Activated naive CD8-positive, alpha-beta T cell treated with anti-CD3 and anti-CD28 coated beads, Interleukin-2, amount 50 U/mL, for 24 hours (primary cell): ENCODE results near the gene IGF1R.

ENCODE experiments used
- ATAC-seq: fragments of 150-1000 bp; cut with Tn5 transposase; one replicate; pipeline ENCODE4 v1.10.0; 2021
- DNase-seq: peaks from one replicate; pipeline ENCODE4 v3.0.0; 2021
- H3K27ac Mint-ChIP-seq: one replicate; pipeline ENCODE4 v1.8.0; 2021; ENCODE audit warnings: mild to moderate bottlenecking, mixed read lengths
- H3K27me3 Mint-ChIP-seq: one replicate; pipeline ENCODE4 v1.8.0; 2021; ENCODE audit warnings: mixed read lengths
- H3K36me3 Mint-ChIP-seq: one replicate; pipeline ENCODE4 v1.8.0; 2021; ENCODE audit warnings: low read depth, mixed read lengths
- H3K4me1 Mint-ChIP-seq: one replicate; pipeline ENCODE4 v1.8.0; 2021; ENCODE audit warnings: mixed read lengths
- H3K4me3 Mint-ChIP-seq: one replicate; pipeline ENCODE4 v1.8.0; 2021; ENCODE audit warnings: mild to moderate bottlenecking, moderate library complexity, mixed read lengths
- H3K9me3 Mint-ChIP-seq: one replicate; pipeline ENCODE4 v1.8.0; 2021; ENCODE audit warnings: mixed read lengths

Gene IGF1R

DNA sequence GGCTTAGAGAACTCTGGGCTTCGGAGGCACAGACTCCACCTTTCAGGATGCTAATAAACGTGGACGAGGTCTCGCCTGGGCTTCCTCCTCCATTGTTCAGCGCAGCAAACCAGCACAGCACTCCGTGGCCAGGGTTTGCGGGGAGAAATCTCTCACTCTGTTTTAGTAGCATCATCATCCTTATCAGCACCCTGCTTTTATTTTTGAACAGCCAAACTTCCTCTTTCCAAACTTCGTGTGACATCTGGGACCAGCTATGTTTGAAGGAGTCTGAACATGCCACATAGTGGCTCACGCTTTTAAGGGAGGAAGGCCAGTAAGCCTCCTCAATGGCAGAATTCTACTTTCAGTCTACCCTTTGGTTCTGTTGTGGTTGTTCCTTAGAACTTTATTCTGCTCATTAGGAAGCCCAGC lies 210.3 kb downstream of the IGF1R start:
- Mint-ChIP-seq H3K4me1 (peaks cover 42% of the 10 kb centered on the region), H3K27ac (peak overlapping the region; percentile 11), H3K4me3 (peak overlapping the region; percentile 9), H3K9me3 (no peaks in the 10 kb centered on the region), H3K27me3 (no peaks in the 10 kb centered on the region), H3K36me3 (no peaks in the 10 kb centered on the region)
- no peak for DNase-seq
- ATAC-seq: no peak

DNA sequence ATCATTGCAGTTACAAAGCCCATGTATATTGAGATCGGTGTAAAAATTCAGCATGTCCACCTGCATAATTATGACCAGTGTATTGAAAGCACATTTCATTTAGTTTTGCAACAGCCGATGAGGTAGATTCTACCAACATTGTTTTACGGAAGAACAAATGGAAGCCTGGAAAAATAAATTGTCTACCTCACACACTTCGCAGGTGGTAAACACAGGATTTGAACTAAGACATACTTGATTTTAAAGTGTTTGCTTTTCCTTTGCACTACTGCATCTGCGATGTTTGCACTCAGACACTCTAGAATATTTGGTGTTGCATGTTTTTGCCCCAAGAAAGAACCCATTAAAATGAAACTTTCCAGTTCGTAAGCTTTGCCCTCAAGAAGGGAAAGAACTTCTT lies 210.8 kb downstream of the IGF1R start:
- ATAC-seq: no peak
- H3K27ac Mint-ChIP-seq: no peak overlapping the region
- H3K9me3 Mint-ChIP-seq: no peaks in the 10 kb centered on the region

DNA sequence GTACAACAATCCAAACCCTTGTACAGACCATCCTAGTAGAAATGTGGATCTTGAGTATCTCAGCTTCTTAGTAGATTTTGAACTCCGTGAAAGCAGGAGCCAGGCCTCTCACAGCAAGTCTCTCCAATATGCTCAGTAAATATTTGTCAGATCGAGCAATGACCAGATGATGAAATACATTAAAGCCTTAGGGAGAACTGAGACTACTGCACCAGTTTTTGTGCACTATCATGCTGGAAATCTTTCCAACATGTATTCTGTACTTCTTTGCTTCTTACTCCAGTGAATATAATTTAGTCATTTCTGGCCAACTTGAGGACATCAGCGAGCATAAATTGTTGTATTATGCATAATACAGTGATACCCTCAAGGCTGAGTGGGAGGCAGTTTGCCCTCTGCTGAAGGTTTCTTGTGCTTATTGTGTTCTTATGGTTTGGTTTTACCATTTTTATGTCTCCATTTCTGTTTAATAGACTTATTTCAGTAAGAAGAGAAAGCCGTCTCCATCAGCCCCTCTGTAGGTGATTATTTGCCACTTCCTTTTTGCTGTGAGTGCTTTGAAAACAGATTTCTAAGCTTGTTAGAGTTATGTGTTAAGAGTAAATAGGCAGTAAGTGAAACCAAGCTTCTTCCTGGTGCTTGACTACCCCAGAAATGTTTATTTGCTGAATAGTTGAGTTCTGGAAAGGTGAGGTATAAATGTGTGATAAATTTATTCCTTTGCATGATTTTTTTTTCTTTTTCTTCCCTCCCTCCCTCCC lies 212.1 kb downstream of the IGF1R start:
- Mint-ChIP-seq H3K27ac (peak overlapping the region; percentile 17), H3K4me1 (peaks cover 33% of the 10 kb centered on the region)

More for the DNA sequence above, 210.8 kb downstream of the IGF1R start:
- Mint-ChIP-seq H3K27me3 (no peaks in the 10 kb centered on the region), H3K4me3 (no peak overlapping the region), H3K36me3 (no peaks in the 10 kb centered on the region), H3K4me1 (peaks cover 37% of the 10 kb centered on the region)
- DNase-seq: no peak

DNA sequence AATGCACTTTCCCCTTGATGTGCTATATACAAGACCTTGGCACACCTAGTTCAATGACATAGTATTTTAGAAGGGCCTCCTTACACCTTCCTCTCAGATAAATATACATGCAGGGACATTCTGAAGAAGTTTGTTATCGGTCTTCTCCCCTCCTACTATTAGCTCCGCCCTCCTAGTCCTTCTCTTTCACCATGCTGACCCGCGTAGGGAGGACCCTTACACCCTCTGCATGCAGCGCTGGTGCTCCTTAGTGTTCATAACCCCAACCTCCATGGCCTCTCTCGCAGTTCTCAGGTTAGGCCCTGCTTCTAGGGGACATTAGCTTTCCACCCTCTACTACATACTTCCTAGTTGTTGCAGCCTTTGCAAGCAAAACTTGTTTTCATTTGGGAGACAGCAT lies 212.8 kb downstream of the IGF1R start:
- Mint-ChIP-seq H3K9me3 (no peaks in the 10 kb centered on the region), H3K4me1 (peaks cover 36% of the 10 kb centered on the region), H3K36me3 (no peaks in the 10 kb centered on the region), H3K4me3 (no peak overlapping the region), H3K27me3 (no peaks in the 10 kb centered on the region), H3K27ac (peak overlapping the region; percentile 17)
- DNase-seq: no peak
- no peak for ATAC-seq

More for the DNA sequence above, 212.1 kb downstream of the IGF1R start:
- H3K27me3 Mint-ChIP-seq: no peaks in the 10 kb centered on the region
- H3K9me3 Mint-ChIP-seq: no peaks in the 10 kb centered on the region
- no peak for DNase-seq
- ATAC-seq: no peak
- H3K36me3 Mint-ChIP-seq: no peaks in the 10 kb centered on the region
- H3K4me3 Mint-ChIP-seq: no peak overlapping the region

DNA sequence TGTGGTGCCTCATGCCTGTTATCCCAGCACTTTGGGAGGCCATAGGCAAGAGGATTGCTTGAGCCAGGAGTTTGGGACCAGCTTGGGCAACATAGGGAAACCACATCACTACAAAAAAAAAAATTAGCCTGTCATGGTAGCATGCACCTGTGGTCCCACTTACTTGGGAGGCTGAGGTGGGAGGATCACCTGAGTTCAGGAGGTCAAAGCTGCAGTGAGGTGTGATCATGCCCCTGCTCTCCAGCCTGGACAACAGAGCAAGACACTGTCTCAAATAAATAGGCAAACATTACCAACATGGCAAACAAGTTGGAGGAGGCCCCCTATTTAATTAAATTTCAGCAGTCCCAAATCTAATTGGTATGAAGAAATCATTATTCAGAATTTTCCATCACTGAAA lies 215.6 kb downstream of the IGF1R start:
- peaks cover 33% of the 10 kb centered on the region for H3K4me1 Mint-ChIP-seq
- H3K27me3 Mint-ChIP-seq: no peaks in the 10 kb centered on the region
- no peak overlapping the region for H3K27ac Mint-ChIP-seq
- H3K9me3 Mint-ChIP-seq: no peaks in the 10 kb centered on the region
- H3K4me3 Mint-ChIP-seq: no peak overlapping the region
- no peaks in the 10 kb centered on the region for H3K36me3 Mint-ChIP-seq
- no peak for DNase-seq
- ATAC-seq: no peak

DNA sequence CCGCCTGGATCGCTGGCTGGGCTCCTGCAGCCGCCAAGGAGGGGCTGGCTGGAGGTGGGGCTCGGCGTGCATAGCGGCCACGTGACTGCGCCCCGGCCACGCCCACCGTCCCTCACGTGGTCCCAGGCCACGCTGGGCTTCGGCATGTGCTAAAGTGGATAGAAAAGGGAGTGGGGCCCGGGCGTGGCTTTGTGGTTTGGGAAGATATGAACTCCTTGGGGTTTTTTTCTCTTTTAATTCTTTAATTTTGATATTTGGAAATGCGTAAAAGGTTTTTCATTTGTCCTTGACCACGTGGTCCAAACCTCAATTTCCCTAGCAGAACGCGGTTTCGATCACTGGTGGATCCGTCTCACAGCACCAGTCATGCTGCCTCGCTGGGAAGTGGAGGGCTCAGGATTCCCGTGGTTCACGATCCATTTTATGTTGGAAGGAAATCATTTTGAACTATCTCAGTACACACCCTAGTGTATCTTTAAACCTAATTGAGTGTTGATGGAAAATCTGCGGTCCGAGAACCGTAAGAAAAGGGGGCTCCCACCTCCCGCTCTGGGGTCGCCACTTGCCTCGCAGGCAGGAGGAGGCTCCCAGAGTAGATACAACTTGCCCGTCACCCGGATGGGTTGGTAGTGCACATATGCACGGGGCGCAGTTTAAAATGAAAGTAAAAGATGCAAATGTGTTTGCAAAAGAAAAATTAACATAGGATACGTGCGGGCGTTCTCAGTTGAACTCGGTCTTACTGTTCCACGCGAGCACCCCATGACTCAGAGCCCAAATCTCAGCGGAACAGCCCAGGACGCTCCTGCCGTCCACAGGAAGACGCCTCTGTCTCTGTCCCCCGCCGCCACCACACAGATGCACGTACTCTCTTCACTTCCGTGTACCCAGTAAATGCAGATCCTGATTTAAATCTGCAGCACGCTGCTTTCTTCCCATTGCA lies 217.3 kb downstream of the IGF1R start:
- H3K36me3 Mint-ChIP-seq: no peaks in the 10 kb centered on the region
- DNase-seq: peak; percentile 68
- ATAC-seq: peak; percentile 93
- peak overlapping the region; percentile 91 for H3K27ac Mint-ChIP-seq
- peaks cover 18% of the 10 kb centered on the region for H3K4me1 Mint-ChIP-seq
- no peaks in the 10 kb centered on the region for H3K9me3 Mint-ChIP-seq
- peak overlapping the region; percentile 83 for H3K4me3 Mint-ChIP-seq
- no peaks in the 10 kb centered on the region for H3K27me3 Mint-ChIP-seq

DNA sequence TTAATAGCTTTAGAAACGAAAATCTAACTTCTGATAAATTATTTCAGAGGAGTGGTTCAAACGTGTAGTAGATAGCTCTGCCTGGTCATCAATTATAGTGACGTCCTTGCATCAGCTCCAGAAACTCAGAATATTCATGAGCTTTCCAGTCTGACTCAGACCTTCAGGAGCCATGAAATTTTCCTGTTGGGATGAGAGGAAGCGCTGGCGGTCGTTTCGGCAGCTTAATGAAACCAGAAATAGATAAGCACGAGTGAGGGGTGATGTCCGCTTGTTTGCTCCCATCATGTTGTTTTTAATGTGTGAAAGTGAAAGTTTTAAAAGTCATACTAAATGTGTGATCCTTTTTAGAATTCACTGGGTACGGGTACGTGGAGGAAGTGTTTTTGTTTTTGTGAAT lies 218.2 kb downstream of the IGF1R start:
- H3K4me1 Mint-ChIP-seq: peaks cover 11% of the 10 kb centered on the region
- ATAC-seq (no peak), DNase-seq (no peak)
- no peaks in the 10 kb centered on the region for H3K27me3 Mint-ChIP-seq
- H3K36me3 Mint-ChIP-seq: no peaks in the 10 kb centered on the region
- peak overlapping the region; percentile 91 for H3K27ac Mint-ChIP-seq
- peaks cover 3% of the 10 kb centered on the region for H3K9me3 Mint-ChIP-seq
- peak overlapping the region; percentile 83 for H3K4me3 Mint-ChIP-seq

DNA sequence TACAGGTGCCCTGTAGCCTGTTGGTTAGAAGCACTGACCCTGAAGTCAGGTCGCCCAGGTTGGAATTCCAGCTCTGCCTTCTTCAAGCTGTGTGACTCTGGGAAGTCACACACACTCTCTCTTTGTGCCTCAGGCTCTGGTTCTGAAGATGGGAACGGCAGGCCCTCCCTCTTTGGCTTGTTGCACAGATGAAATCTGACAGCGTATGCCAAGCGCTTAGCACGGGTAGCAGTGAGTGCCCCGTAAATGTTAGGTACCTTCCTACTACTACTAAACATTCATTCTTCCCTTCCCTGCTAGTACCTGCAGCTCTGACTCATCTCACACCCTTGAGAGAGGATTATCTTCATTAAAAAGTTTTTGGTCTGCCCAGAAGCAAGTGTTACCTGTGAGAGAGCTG lies 220.2 kb downstream of the IGF1R start:
- H3K4me1 Mint-ChIP-seq: peaks cover 21% of the 10 kb centered on the region
- H3K27me3 Mint-ChIP-seq: no peaks in the 10 kb centered on the region
- no peaks in the 10 kb centered on the region for H3K36me3 Mint-ChIP-seq
- peaks cover 4% of the 10 kb centered on the region for H3K9me3 Mint-ChIP-seq
- H3K4me3 Mint-ChIP-seq: no peak overlapping the region
- DNase-seq (no peak), ATAC-seq (no peak)
- no peak overlapping the region for H3K27ac Mint-ChIP-seq

DNA sequence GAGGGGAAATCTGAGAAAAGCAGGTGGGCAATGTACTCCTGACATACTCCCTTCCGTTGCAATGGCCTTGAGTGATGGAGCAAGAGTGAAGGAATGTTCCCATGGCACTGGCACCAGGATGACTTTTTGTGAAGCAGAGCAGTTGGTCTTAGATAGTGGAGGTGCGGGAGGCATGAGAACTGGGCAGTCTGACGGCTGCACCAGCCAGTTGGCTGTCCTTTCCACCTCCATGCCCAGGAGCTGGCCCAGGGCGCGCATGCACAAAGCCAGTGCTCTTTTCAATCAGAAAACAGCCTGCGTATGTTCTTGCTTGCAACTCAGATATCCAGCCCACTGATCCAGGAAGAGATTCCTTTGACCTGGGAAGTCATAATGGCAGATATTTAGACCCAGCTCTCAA lies 222.4 kb downstream of the IGF1R start:
- Mint-ChIP-seq H3K27ac (no peak overlapping the region), H3K4me3 (no peak overlapping the region), H3K4me1 (peaks cover 32% of the 10 kb centered on the region)

DNA sequence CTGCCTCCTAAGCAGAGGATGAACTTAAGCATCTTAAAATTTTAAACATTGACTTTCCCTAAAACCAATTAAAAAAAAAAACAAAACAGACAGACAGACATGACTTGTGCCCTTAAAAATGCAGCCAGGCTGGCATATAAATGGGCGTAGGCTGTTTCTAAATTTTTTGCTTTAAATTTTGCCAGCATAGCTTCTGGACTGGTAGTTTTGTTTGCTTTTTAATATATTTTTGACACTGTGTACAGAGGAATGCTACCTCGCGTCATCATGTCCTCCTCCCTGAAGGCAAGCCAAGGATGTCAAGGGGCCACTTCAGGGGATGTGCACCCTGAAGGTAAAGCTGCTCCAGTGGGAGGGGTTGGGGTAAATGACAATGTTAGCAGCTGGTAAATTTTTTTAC lies 224.4 kb downstream of the IGF1R start:
- Mint-ChIP-seq H3K36me3 (no peaks in the 10 kb centered on the region), H3K9me3 (peaks cover 4% of the 10 kb centered on the region), H3K4me3 (no peak overlapping the region), H3K27me3 (no peaks in the 10 kb centered on the region), H3K4me1 (peaks cover 22% of the 10 kb centered on the region), H3K27ac (no peak overlapping the region)
- DNase-seq (no peak), ATAC-seq (no peak)

More for the DNA sequence above, 222.4 kb downstream of the IGF1R start:
- ATAC-seq: no peak
- no peak for DNase-seq
- Mint-ChIP-seq H3K27me3 (no peaks in the 10 kb centered on the region), H3K36me3 (no peaks in the 10 kb centered on the region), H3K9me3 (peaks cover 4% of the 10 kb centered on the region)

DNA sequence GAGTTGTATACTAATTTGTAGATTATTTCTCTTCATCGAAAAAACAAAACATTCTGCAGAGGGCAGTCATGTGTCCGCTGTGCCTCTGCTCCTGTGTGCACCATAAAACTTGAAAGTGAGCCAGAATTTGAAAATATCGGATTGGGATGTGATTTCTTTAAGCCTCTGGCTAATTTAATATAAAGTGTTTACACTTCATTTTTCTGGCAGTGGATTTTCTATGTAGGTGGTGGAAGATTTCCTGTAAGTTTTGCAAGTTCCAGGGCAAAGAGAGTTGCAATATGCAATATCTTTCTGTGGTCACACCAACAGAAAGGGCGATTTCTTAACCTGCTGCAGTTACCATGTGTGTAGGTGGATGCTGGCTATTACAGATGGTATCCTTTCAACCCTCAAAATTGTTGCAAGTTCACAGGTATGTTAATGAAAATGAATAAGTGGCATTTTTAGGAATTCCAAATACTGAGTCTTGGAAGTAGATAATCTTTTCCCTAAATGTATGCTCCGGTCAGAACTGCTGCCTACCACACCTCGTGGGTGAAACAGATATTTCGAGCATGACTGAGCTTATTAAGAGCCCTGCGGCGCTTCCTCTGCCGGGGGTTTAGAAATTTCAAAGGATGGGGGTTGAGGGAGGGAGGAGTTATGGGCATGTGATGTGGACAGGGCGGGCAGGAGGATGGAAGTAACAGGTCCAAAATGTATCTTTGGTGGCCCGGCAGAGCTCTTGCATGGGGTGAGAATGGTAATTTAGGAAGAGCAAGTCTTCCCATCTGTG lies 225.3 kb downstream of the IGF1R start:
- Mint-ChIP-seq H3K9me3 (peaks cover 4% of the 10 kb centered on the region), H3K4me1 (peaks cover 22% of the 10 kb centered on the region), H3K4me3 (no peak overlapping the region), H3K27me3 (no peaks in the 10 kb centered on the region), H3K27ac (peak overlapping the region; percentile 33), H3K36me3 (no peaks in the 10 kb centered on the region)
- ATAC-seq (no peak), DNase-seq (no peak)

DNA sequence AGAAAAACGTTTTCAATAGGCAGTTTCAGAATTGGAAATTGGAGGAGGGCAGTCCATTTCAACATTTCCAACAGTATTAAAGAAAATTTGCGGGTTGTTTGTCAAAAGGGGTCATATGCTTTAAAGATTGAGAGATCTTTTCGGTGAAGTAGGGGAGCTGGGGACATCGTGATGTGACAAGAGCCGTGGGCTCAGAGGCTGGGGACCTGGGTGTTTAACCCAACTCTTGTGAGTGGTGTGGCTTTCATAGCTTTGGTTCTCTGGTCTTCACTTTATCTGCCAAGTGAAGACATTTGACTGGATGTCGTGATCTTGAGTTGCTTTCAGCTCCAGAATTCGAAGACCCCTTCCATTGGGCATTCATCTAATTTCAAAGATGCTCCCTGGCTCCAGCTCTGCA lies 226.0 kb downstream of the IGF1R start:
- ATAC-seq (no peak), DNase-seq (no peak)
- Mint-ChIP-seq H3K4me3 (no peak overlapping the region), H3K27ac (peak overlapping the region; percentile 33), H3K9me3 (peaks cover 4% of the 10 kb centered on the region), H3K36me3 (no peaks in the 10 kb centered on the region), H3K27me3 (no peaks in the 10 kb centered on the region), H3K4me1 (peaks cover 22% of the 10 kb centered on the region)

DNA sequence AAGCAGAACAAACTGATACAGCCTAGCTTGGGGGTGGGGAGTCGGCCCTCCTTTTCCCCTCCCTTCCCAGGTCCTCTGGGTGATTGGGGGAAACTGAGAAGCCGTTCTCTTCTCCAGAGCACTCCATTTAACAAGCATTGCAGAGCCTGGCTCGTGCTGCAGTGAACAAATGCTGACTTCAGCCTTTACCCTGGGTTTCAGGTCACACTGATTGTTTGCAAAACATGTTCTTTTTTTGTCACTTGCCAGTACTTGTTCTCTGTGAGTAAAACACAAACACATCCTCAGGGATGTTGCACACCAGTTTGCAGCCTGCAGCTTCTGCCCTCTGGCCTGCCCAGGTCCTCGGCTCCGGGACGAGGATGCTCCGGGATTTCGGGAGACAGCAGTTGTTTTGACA lies 226.4 kb downstream of the IGF1R start:
- no peak for ATAC-seq
- no peaks in the 10 kb centered on the region for H3K36me3 Mint-ChIP-seq
- no peak for DNase-seq
- no peak overlapping the region for H3K27ac Mint-ChIP-seq
- peaks cover 4% of the 10 kb centered on the region for H3K9me3 Mint-ChIP-seq
- H3K4me1 Mint-ChIP-seq: peaks cover 22% of the 10 kb centered on the region
- H3K4me3 Mint-ChIP-seq: no peak overlapping the region
- no peaks in the 10 kb centered on the region for H3K27me3 Mint-ChIP-seq

DNA sequence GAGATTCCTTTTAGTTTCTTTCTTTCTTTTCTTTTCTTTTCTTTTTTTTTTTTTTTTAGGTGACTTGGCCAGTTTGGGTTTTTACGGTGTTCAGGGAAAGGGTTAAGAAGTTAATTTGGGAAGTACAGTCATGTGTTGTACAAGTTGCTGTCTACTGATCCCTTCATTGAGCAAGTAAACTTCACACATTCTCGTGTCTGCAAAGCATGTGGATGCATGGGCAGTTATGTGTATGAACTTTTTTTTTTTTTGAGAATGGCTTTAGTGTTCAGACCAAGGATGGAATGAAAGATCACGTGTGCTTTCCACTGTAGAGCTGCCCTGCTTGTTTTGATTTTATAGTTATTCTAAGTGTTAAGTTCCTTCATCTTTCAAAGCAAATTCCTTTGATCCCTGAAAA lies 227.0 kb downstream of the IGF1R start:
- ATAC-seq: no peak
- no peak for DNase-seq
- Mint-ChIP-seq H3K27me3 (no peaks in the 10 kb centered on the region), H3K27ac (no peak overlapping the region), H3K4me1 (peaks cover 22% of the 10 kb centered on the region), H3K9me3 (peaks cover 4% of the 10 kb centered on the region), H3K4me3 (no peak overlapping the region), H3K36me3 (no peaks in the 10 kb centered on the region)
